GM12873 (cell line): ENCODE data around the gene SPHK2.

ENCODE experiments used
- TF ChIP-seq, protein P1 (sequence below): IDR thresholded peaks from 2 replicates; pipeline ENCODE4 v1.5.1; 2012; ENCODE audit warnings: low read depth, mild to moderate bottlenecking, moderate library complexity, low read length, control low read depth; ENCODE audit not compliant: insufficient read depth; ENCODE audit errors: missing control alignments

SPHK2 gene

DNA sequence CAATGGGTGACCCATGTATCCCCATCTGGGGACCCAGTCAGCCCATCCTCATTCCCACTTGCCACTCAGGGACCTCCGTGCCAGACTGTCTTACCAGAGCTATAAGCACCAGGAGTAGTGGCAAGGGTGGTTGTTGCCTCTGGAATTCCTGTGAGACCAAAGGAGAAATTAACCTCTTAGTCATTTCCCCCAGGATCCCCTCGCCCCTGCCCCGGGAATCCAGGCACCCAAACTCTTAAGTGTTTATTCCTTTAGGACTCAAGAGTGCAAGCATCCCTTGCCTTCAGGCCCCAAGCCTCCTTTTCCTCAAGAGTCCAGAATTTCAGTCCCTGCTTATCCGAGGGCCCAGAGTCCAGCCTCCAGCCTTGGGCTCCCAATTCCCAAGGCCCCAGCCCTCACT is 44.4 kb downstream of the SPHK2 start:
- TF ChIP-seq, protein P1, sequence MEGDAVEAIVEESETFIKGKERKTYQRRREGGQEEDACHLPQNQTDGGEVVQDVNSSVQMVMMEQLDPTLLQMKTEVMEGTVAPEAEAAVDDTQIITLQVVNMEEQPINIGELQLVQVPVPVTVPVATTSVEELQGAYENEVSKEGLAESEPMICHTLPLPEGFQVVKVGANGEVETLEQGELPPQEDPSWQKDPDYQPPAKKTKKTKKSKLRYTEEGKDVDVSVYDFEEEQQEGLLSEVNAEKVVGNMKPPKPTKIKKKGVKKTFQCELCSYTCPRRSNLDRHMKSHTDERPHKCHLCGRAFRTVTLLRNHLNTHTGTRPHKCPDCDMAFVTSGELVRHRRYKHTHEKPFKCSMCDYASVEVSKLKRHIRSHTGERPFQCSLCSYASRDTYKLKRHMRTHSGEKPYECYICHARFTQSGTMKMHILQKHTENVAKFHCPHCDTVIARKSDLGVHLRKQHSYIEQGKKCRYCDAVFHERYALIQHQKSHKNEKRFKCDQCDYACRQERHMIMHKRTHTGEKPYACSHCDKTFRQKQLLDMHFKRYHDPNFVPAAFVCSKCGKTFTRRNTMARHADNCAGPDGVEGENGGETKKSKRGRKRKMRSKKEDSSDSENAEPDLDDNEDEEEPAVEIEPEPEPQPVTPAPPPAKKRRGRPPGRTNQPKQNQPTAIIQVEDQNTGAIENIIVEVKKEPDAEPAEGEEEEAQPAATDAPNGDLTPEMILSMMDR: no peak

GRCh38 chr19:48664476-48664875 is 45.2 kb downstream of the SPHK2 start:
- TF ChIP-seq, protein P1: no peak

DNA sequence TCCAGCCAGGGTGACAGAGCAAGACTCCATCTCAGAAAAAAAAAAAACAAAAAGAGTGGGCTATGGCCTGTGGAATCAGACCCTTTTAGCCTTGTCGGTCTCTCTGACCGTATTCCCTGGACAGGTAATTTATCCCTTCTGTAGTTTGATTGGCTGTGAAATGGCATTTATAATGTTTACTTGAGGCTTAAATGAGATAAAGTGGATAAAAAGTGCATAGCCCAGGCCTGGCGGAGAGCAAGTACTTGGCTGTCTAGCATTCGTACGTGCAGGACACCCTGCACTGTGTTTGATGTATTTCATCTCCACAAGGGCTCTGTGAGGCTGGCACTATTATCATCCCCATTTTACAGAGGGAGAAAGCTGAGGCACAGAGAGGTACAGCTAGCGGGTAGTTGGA is 46.5 kb downstream of the SPHK2 start:
- TF ChIP-seq, protein P1: no peak

GRCh38 chr19:48668332-48668731 is 49.0 kb downstream of the SPHK2 start:
- TF ChIP-seq, protein P1: no peak

GRCh38 chr19:48668761-48669160 is 49.5 kb downstream of the SPHK2 start:
- TF ChIP-seq, protein P1: no peak

DNA sequence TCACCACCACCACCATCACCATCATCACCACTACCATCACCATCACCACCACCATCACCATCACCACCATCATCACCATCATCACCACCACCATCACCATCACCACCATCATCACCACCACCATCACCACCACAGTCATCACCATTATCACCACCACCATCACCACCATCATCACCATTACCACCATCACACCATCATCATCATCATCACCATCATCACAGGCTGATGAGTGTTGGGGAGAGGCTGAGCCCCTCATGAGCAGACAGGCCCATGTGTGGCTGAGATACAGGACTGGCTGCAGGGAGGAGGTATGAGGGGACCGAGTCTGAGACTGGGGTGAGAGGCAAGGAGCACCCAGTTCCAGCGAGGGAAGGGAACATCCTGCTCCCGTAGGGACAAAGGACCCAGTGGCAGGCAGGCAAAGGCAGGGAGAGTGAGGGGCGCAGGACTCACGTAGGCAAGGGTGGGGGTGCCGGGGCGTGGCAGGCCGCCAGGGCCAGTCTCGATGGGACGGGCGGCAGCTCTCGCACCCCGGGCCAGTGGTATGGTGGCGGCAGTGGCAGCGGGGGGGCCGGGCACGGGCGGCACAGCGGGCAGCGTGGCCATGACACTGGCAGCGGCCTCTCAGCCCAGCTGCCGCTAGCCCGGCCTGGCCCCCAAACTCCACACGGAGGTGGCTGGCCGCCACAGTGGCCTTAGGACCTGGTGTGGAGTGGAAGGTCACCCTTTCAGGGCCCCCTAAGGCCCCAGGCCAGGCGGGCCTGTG is 50.8 kb downstream of the SPHK2 start:
- TF ChIP-seq, protein P1: no peak

DNA sequence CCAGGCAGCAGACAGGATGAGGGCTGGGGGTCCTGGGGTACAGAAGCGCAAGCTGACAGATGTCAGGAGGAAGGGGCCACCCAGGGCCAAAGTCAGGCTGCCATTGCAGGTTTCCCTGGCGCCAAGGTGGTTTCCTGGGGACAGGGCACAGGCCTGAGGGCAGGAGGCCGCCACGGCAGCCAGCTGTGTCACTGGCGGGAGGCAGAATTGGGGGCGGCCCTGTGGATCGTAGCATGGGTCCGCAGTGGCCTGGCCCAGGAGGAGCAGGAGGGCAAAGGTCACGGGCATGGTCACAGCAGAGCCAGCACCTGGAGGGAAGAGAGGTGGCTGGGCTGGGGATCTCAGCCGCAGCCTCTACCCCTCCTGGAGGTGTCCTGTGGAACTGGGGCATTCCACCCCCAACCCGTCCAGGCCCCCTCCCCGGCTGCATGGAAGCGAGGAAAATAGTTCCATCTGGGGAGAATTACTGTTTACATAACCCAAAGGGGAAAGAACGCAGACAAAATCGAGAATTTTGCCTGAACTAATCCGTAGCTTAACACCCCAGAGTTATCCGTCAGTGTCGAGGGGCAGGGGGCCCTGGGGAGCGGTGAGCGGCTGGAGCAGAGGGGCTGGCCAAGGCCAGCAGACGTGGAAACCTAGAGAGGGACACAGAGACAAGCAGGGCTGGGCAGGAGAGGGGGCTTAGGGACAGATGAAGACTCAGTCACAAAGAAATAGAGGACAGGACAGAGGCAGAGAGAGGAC is 51.6 kb downstream of the SPHK2 start:
- TF ChIP-seq, protein P1: no peak
